Panc1 (cell line): ENCODE data around the gene NUP37.

ENCODE experiments used
- CTCF ChIP-seq: fragments of 450-650 bp; IDR thresholded peaks from 2 replicates; pipeline ENCODE4 v1.5.1; 2017; ENCODE audit warnings: mild to moderate bottlenecking
- POLR2AphosphoS5 ChIP-seq: IDR thresholded peaks from 2 replicates; pipeline ENCODE4 v1.6.1; 2012; ENCODE audit warnings: mild to moderate bottlenecking, low read depth, low read length, moderate library complexity
- SIN3A ChIP-seq: IDR thresholded peaks from 2 replicates; pipeline ENCODE4 v1.6.1; 2012; ENCODE audit warnings: low read depth, mild to moderate bottlenecking, low read length, moderate library complexity, borderline replicate concordance; ENCODE audit not compliant: insufficient read depth

GRCh38 chr12:102061096-102061559 lies 58.8 kb downstream of the NUP37 start:
- TF ChIP-seq CTCF (no peak), POLR2AphosphoS5 (no peak), SIN3A (0 out of 2 replicates have a peak, but pooled peaks have one; percentile 3)
